ENCODE measurements around the gene AHCYL2.

The AHCYL2 gene

DNA sequence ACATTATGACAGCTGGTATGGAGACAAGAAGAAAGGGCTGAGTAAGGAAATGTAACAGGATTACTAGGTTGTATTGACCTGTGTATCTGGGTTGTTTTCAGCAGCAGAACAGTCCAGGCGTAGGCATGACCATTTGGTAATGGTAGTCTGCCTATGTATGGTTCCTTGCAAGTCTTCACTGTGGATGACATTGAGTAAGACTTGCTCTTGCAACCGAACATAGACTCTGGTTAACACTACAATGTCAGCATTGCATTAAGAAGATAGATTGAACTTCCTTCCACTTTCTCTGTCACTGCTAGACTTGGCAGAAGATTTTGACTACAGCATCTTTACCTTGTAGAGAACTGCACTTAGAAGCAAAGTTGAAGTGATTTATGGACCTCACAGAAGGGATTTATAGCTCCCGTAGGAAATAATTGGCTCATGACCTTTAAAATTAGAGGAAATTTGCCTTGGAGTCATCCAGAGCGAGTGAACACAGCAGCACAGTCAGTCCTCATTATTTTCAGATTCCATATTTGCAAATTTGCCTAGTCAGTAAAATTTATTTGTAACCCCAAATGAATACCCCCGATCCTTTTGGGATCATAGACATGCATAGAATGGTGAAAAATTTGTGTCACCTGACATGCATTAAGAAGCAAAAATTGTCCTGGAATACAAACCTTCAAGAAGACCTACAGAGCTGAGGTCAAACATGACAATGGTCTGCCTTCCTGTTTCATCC lies 129.8 kb downstream of the AHCYL2 start:
- DNase-seq, result no peak
- Histone ChIP-seq H3K4me3 (ENCODE audit: low read depth, low read length) (no peak overlapping the region), H3K27me3 (no peaks in the 10 kb centered on the region), H3K36me3 (no peaks in the 10 kb centered on the region), H3K9me3 (no peaks in the 10 kb centered on the region), H3K4me1 (no peaks in the 10 kb centered on the region)
- TF ChIP-seq CTCF (IDR thresholded peaks at IDR 0.05; ENCODE audit: low read depth, low read length), result no peak

DNA sequence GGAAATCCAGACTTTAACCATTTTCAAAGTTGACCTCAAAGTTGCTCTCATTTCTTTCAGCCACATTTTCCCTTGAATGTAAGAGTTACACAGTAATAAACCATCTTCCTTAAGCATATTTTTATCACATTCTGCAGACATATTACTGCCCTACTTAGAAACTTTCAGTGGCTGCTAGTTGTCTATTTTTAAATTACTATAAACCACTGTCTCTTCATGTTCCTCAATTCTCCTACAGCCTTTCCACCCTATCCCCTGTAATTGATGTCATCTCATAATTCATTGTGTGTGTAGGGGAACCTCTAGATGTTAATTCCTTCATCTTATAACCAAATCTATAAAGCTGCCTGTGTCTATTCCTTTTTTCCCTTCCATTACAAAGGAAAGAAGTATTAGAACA lies 131.3 kb downstream of the AHCYL2 start:
- no peaks in the 10 kb centered on the region for H3K27me3 ChIP-seq
- TF ChIP-seq CTCF (IDR thresholded peaks at IDR 0.05; ENCODE audit: low read depth, low read length), result no peak
- H3K4me3 ChIP-seq (ENCODE audit: low read depth, low read length), result no peak overlapping the region
- H3K4me1 ChIP-seq, result no peaks in the 10 kb centered on the region
- H3K36me3 ChIP-seq, result no peaks in the 10 kb centered on the region
- no peaks in the 10 kb centered on the region for H3K9me3 ChIP-seq
- no peak for DNase-seq

DNA sequence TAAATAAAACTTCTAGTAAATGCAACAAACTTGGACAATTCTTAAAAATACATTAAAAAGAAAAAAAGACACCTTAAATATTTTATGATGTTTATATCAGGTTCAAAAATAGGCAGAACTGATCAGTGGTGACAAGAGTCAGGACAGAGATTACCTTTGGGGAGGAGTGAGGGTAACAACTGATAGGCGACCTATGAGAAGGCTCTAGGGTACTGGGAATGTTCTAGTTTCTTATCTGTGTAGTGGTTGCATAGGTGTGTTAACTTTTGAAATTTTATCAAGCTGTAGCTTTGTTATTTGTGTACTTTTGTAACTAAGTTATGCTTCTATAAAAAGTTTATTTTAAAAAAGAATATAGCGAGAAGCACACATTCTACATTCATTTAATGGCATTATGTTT lies 134.3 kb downstream of the AHCYL2 start:
- Histone ChIP-seq H3K9me3 (no peaks in the 10 kb centered on the region), H3K4me3 (ENCODE audit: low read depth, low read length) (no peak overlapping the region), H3K27me3 (no peaks in the 10 kb centered on the region), H3K36me3 (no peaks in the 10 kb centered on the region), H3K4me1 (no peaks in the 10 kb centered on the region)
- DNase-seq, result no peak
- TF ChIP-seq CTCF (IDR thresholded peaks at IDR 0.05; ENCODE audit: low read depth, low read length), result no peak

DNA sequence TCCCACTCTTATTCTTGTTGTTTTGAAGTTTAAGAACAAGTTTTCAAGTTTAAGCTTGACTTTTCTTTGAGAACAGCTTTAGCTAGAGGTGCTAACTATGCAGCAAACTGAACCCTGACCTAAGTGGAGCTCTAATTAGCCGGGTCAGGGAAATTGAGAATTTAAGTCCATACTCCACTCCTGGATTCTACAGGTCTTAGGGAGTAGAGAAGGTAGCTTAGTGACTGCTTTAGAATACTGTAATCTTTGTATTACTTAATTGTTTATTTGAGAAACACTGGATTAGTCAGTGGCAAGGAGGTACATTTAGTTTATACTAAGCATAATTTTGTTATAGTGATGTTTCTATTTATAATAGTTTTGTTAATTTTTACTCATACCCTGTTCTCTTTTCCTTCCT lies 134.8 kb downstream of the AHCYL2 start:
- TF ChIP-seq CTCF (IDR thresholded peaks at IDR 0.05; ENCODE audit: low read depth, low read length), result no peak
- Histone ChIP-seq H3K4me3 (ENCODE audit: low read depth, low read length) (no peak overlapping the region), H3K36me3 (no peaks in the 10 kb centered on the region), H3K9me3 (no peaks in the 10 kb centered on the region), H3K4me1 (no peaks in the 10 kb centered on the region), H3K27me3 (no peaks in the 10 kb centered on the region)
- DNase-seq, result no peak

- Histone ChIP-seq H3K4me1 (no peaks in the 10 kb centered on the region), H3K27me3 (no peaks in the 10 kb centered on the region), H3K9me3 (no peaks in the 10 kb centered on the region), H3K36me3 (no peaks in the 10 kb centered on the region), H3K4me3 (ENCODE audit: low read depth, low read length) (no peak overlapping the region)
- no peak for DNase-seq
- TF ChIP-seq CTCF (IDR thresholded peaks at IDR 0.05; ENCODE audit: low read depth, low read length), result no peak
These were observed 136.9 kb downstream of the AHCYL2 start for GRCh38 chr7:129361771-129362170.

GRCh38 chr7:129362496-129362895 lies 137.7 kb downstream of the AHCYL2 start:
- TF ChIP-seq CTCF (IDR thresholded peaks at IDR 0.05; ENCODE audit: low read depth, low read length), result no peak
- no peaks in the 10 kb centered on the region for H3K27me3 ChIP-seq
- H3K4me1 ChIP-seq, result no peaks in the 10 kb centered on the region
- no peaks in the 10 kb centered on the region for H3K9me3 ChIP-seq
- no peak overlapping the region for H3K4me3 ChIP-seq (ENCODE audit: low read depth, low read length)
- H3K36me3 ChIP-seq, result no peaks in the 10 kb centered on the region
- DNase-seq, result no peak
